ENCODE data around the gene PXT1. TPM values are rescaled to one million over a fixed set of nuclear protein-coding genes. Genes with fewer than 3 reads are reported as not detected.

The PXT1 gene
- total RNA-seq, 1 donor from 2014 or later: not detected

DNA sequence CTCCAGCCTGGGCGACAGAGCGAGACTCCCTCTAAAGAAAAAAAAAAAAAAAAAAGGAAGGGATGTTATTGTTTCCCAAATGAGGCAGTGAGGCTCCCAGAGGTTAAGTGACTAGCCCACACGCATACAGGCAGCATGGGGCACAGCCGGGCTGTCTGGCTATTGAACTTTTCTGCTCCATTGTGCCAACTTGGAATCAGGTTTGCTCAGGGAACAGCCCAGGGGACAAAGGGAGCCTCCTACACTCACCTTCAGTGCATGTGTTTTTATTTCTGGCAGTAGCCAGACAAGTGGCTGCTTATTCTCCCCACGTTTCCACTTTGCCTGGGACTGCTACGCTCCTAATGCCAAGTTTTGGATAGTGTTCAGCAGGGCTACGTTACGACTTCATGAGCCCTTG is 65.9 kb downstream of the PXT1 start:
- TF ChIP-seq, protein P1, sequence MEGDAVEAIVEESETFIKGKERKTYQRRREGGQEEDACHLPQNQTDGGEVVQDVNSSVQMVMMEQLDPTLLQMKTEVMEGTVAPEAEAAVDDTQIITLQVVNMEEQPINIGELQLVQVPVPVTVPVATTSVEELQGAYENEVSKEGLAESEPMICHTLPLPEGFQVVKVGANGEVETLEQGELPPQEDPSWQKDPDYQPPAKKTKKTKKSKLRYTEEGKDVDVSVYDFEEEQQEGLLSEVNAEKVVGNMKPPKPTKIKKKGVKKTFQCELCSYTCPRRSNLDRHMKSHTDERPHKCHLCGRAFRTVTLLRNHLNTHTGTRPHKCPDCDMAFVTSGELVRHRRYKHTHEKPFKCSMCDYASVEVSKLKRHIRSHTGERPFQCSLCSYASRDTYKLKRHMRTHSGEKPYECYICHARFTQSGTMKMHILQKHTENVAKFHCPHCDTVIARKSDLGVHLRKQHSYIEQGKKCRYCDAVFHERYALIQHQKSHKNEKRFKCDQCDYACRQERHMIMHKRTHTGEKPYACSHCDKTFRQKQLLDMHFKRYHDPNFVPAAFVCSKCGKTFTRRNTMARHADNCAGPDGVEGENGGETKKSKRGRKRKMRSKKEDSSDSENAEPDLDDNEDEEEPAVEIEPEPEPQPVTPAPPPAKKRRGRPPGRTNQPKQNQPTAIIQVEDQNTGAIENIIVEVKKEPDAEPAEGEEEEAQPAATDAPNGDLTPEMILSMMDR (IDR thresholded peaks at IDR 0.05; ENCODE audit: unreplicated experiment): no peak
- Mint-ChIP-seq H3K27ac (no peak overlapping the region), H3K9me3 (no peaks in the 10 kb centered on the region), H3K4me1 (peaks cover 14% of the 10 kb centered on the region), H3K27me3 (ENCODE audit: low read depth) (peaks cover 7% of the 10 kb centered on the region), H3K36me3 (no peaks in the 10 kb centered on the region), H3K4me3 (no peak overlapping the region)
- DNase-seq (ENCODE audit: low spot score in 2 of 2, unreplicated experiment in 2 of 2): no peak

DNA sequence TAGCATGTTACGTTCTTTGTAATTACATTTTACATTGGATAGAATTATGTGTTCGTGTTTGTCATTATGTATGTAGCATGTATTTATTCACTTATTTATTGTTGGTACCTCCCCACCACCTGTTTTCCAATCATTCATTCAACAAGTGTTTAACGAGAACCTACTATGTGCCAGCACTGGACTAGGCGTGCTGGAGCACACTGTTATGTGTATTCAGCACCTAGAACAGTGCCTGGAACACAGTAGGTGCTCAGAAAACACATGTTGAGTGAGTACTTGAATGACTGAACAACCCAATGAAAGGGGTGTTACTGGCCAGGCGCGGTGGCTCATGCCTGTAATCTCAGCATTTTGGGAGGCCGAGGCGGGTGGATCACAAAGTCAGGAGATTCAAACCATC is 66.5 kb downstream of the PXT1 start:
- peaks cover 7% of the 10 kb centered on the region for H3K27me3 Mint-ChIP-seq (ENCODE audit: low read depth)
- H3K4me1 Mint-ChIP-seq: peaks cover 14% of the 10 kb centered on the region
- TF ChIP-seq, protein P1 (IDR thresholded peaks at IDR 0.05; ENCODE audit: unreplicated experiment): no peak
- no peaks in the 10 kb centered on the region for H3K9me3 Mint-ChIP-seq
- DNase-seq (ENCODE audit: low spot score in 2 of 2, unreplicated experiment in 2 of 2): no peak
- H3K4me3 Mint-ChIP-seq: no peak overlapping the region
- no peaks in the 10 kb centered on the region for H3K36me3 Mint-ChIP-seq
- no peak overlapping the region for H3K27ac Mint-ChIP-seq

DNA sequence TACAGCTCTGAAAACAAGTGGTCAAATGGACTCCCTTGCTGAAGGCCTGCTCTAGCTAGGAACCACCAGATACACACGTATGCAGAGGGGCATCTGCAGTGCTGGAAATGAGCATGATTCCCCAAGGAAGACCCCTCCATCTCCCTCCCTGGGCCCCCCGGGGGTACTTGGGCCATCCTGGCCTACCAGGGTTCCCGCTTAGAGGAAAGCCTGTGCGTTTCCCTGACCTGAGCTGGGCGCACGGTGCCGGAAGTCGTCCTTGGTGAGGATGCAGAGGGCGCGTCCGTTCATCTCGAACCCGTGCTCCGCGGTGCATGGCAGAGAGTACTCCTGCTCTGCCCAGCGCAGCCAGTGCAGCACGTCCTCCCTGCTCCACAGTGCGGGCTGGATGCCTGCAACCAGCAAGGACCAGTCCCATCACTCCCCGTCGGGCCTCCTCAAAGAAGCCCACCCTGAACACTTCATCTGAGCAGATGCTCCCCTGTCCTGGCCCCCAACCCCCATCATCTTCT is 67.0 kb downstream of the PXT1 start:
- peaks cover 7% of the 10 kb centered on the region for H3K27me3 Mint-ChIP-seq (ENCODE audit: low read depth)
- no peak overlapping the region for H3K27ac Mint-ChIP-seq
- DNase-seq (ENCODE audit: low spot score in 2 of 2, unreplicated experiment in 2 of 2): no peak
- H3K36me3 Mint-ChIP-seq: no peaks in the 10 kb centered on the region
- no peaks in the 10 kb centered on the region for H3K9me3 Mint-ChIP-seq
- no peak overlapping the region for H3K4me3 Mint-ChIP-seq
- TF ChIP-seq, protein P1 (IDR thresholded peaks at IDR 0.05; ENCODE audit: unreplicated experiment): no peak
- H3K4me1 Mint-ChIP-seq: peaks cover 14% of the 10 kb centered on the region

DNA sequence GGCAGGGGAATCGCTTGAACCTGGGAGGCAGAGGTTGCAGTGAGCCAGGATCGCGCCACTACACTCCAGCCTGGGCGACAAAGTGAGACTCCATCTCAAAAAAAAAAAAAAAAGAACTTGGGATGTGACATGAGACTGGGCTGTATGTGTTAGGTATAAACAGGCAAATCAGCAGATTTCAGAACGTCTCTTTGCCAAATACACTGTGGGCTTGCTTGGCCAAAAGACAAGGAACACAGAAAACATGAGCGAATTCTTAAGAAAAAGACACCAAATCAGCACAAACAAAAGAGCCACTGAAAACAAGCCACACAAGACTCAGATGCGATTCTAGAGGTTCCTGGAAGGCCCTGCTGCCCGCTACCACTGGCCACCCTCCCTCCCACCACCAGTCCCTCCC is 67.7 kb downstream of the PXT1 start:
- no peak overlapping the region for H3K4me3 Mint-ChIP-seq
- no peaks in the 10 kb centered on the region for H3K36me3 Mint-ChIP-seq
- no peak for DNase-seq (ENCODE audit: low spot score in 2 of 2, unreplicated experiment in 2 of 2)
- no peaks in the 10 kb centered on the region for H3K9me3 Mint-ChIP-seq
- H3K27ac Mint-ChIP-seq: no peak overlapping the region
- TF ChIP-seq, protein P1 (IDR thresholded peaks at IDR 0.05; ENCODE audit: unreplicated experiment): no peak
- H3K4me1 Mint-ChIP-seq: peaks cover 15% of the 10 kb centered on the region
- H3K27me3 Mint-ChIP-seq (ENCODE audit: low read depth): peaks cover 7% of the 10 kb centered on the region

DNA sequence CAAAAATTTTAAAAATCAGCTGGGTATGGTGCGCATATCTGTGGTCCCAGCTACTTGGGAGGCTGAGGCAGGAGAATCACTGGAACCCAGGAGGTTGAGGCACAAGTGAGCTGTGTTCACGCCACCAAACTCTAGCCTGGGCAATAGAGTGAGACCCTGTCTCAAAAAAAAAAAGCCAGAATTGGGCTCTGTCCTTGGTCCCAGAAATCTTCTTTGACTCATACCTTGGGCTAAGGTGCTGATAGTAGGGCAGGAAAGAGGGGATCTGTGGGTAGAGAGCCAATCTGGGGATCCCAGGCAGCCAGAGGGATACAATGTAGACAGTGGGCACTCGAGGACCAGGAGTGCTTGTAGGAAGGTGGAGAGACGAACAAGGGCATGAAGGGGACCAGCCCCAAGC is 68.5 kb downstream of the PXT1 start:
- TF ChIP-seq, protein P1 (IDR thresholded peaks at IDR 0.05; ENCODE audit: unreplicated experiment): no peak
- peaks cover 7% of the 10 kb centered on the region for H3K27me3 Mint-ChIP-seq (ENCODE audit: low read depth)
- DNase-seq (ENCODE audit: low spot score in 2 of 2, unreplicated experiment in 2 of 2): no peak
- H3K4me3 Mint-ChIP-seq: no peak overlapping the region
- no peaks in the 10 kb centered on the region for H3K36me3 Mint-ChIP-seq
- no peaks in the 10 kb centered on the region for H3K9me3 Mint-ChIP-seq
- no peak overlapping the region for H3K27ac Mint-ChIP-seq
- peaks cover 22% of the 10 kb centered on the region for H3K4me1 Mint-ChIP-seq

All from mesothelial cell of epicardium (in vitro differentiated cells).